Ovary (tissue), 9 donors: ENCODE results near the gene ZC3H6. TPM values are rescaled to one million over a fixed set of nuclear protein-coding genes. Genes with fewer than 3 reads are reported as not detected.

Experiments
- DNase-seq, 5 donors: peaks; one replicate each; pipeline ENCODE4 v3.0.0-alpha.2; 2019 to 2020
- H3K27ac ChIP-seq, 2 donors: fragments of 200-600 bp; one replicate each; pipeline versions ENCODE4 v1.5.1 to v1.8.0; 2019 to 2022
- H3K27me3 ChIP-seq: fragments of 200-600 bp; one replicate; pipeline ENCODE4 v1.8.0; 2022
- H3K36me3 ChIP-seq: fragments of 200-600 bp; sonication (generic); one replicate; pipeline ENCODE4 v1.5.1; 2019
- H3K4me1 ChIP-seq: one replicate; pipeline ENCODE4 v1.8.1; 2013; ENCODE audit warnings: mild to moderate bottlenecking, moderate library complexity; ENCODE audit not compliant: insufficient read depth
- H3K4me3 ChIP-seq: fragments of 200-600 bp; sonication (generic); one replicate; pipeline ENCODE4 v1.5.1; 2017
- H3K9me3 ChIP-seq, 2 donors: fragments of 200-600 bp in 1 of 2; sonication (generic) in 1 of 2; one replicate each; pipeline versions ENCODE4 v1.5.1 to v1.8.1; 2013 to 2019; ENCODE audit warnings: mild to moderate bottlenecking in 1 of 2, moderate library complexity in 1 of 2
- CTCF ChIP-seq, 3 donors: fragments of 450-650 bp in 2 of 3; fragments of 200-600 bp in 1 of 3; IDR thresholded peaks; one replicate each; pipeline versions ENCODE4 v1.5.1 to v1.8.0; 2016 to 2022; ENCODE audit warnings: antibody characterized with exemption in 3 of 3, mild to moderate bottlenecking in 1 of 3
- EP300 ChIP-seq: sonication (generic); formaldehyde crosslinking; IDR thresholded peaks from one replicate; pipeline ENCODE4 v1.6.1; 2017; ENCODE audit warnings: antibody characterized with exemption
- POLR2A ChIP-seq: fragments of 450-650 bp; IDR thresholded peaks from one replicate; pipeline ENCODE4 v1.6.1; 2017; ENCODE audit warnings: antibody characterized with exemption, mild to moderate bottlenecking, moderate library complexity
- WGBS, 3 donors: extraction: QIAGEN DNeasy Blood & Tissue Kit in 1 of 3; methylation state at CpG; one replicate each; pipeline versions ENCODE4 v1.1.5 to v1.1.7; 2013 to 2017; 5-methylcytosine and 5-hydroxymethylcytosine counted together
- intact Hi-C, 4 donors: fragments of 100-400 bp; cut with DNase I; formaldehyde crosslinking; loops; one replicate each; pipeline versions ENCODE4 v1.11.0 to v1.15.1; 2022 to 2023
- polyA plus RNA-seq, 2 donors: library from polyadenylated mRNA; stranded (reverse); fragments of 200-250 nt in 1 of 2; fragments of 350-450 nt in 1 of 2; fragmentation: Illumina TruSeq in 1 of 2; extraction: RNeasy Lipid Tissue Mini Kit (QIAGEN cat#74804) in 1 of 2; gene quantifications; one replicate each; pipeline ENCODE4 v1.2.3, GENCODE V29; 2013 to 2014
- total RNA-seq, 7 donors: library from RNA; depleted of rRNA in 2 of 7; stranded (reverse); fragments of >200 nt in 2 of 7; fragmentation: NEBNext Ultra II Directional in 3 of 7; extraction: Animal tissue kit (Norgen Biotek cat#: 25700) in 3 of 7; gene quantifications; one replicate each; pipeline versions ENCODE4 v1.1.0 to v1.2.4, GENCODE V29; 2016 to 2023
- donor health status: DM: no; HTN: no; CAD: no; lungs with moderate emphysema.
- donor health status: DM: no; HTN: no; CAD: no.
- donor health status: Bipolar disorder and iron deficiency.
- donor health status: DM: yes; HTN: yes; CAD: no.
- donor health status: DM: no; HTN: no; CAD: no.
- donor health status: DM: yes; HTN: yes; CAD: no.

ZC3H6 gene
- total and polyA plus RNA-seq, 9 donors = 4.6 to 30.1 (median 19.2) TPM

- H3K27me3 ChIP-seq = no peaks in the 10 kb centered on the region
- TF ChIP-seq POLR2A (no peak), EP300 (no peak), CTCF (IDR thresholded peaks at IDR 0.05) (no peak)
- WGBS, 3 donors = 62 to 89% (median 88%) methylated on average over 4 of the region's 4 CpGs
- peaks cover 1% of the 10 kb centered on the region for H3K4me1 ChIP-seq
- H3K9me3 ChIP-seq = no peaks in the 10 kb centered on the region
- no peak for DNase-seq
- H3K27ac ChIP-seq = no peak overlapping the region
- no peaks in the 10 kb centered on the region for H3K36me3 ChIP-seq
- H3K4me3 ChIP-seq = no peak overlapping the region
- intact Hi-C loops = loop anchor here in 2 of 4 donors (5.0 to 10.0 kb wide), 4 partner anchors 175 to 363 kb away; partner anchors contain the start of genes RGPD8 (in 2 of the 2), MERTK (in 1 of the 2) and TMEM87B (in 1 of the 2)
Observed at GRCh38 chr2:112257575-112257974, 17.8 kb upstream of the ZC3H6 start.

- H3K4me3 ChIP-seq = no peak overlapping the region
- no peaks in the 10 kb centered on the region for H3K36me3 ChIP-seq
- no peaks in the 10 kb centered on the region for H3K9me3 ChIP-seq
- H3K4me1 ChIP-seq = peaks cover 1% of the 10 kb centered on the region
- WGBS, 3 donors = 19 to 22% (median 20%) methylated on average over 15 of the region's 15 CpGs
- TF ChIP-seq CTCF (IDR thresholded peaks at IDR 0.05) = peak; percentile 78 to 85 (median 80)
- no peak for TF ChIP-seq EP300
- no peak for TF ChIP-seq POLR2A
- no peak overlapping the region for H3K27ac ChIP-seq
- DNase-seq = peak; percentile 75 to 89 (median 83)
- no peaks in the 10 kb centered on the region for H3K27me3 ChIP-seq
- intact Hi-C loops = loop anchor here in 3 of 4 donors (5.0 to 10.0 kb wide), 4 partner anchors 173 to 365 kb away; partner anchors contain the start of genes RGPD8 (in 3 of the 3), MERTK (in 1 of the 3) and TMEM87B (in 1 of the 3)
Observed at GRCh38 chr2:112259509-112260294, 15.7 kb upstream of the ZC3H6 start.

- H3K36me3 ChIP-seq = no peaks in the 10 kb centered on the region
- no peak for TF ChIP-seq CTCF (IDR thresholded peaks at IDR 0.05)
- TF ChIP-seq POLR2A = no peak
- TF ChIP-seq EP300 = no peak
- WGBS, 3 donors = 94 to 97% (median 95%) methylated on average over 3 of the region's 3 CpGs
- H3K4me3 ChIP-seq = no peak overlapping the region
- H3K4me1 ChIP-seq = peaks cover 1% of the 10 kb centered on the region
- H3K27me3 ChIP-seq = no peaks in the 10 kb centered on the region
- intact Hi-C loops = loop anchor here in 1 of 4 donors (10.0 kb wide), 1 partner anchor 175 kb away; the partner anchor contains the start of gene RGPD8
- no peak for DNase-seq
- no peaks in the 10 kb centered on the region for H3K9me3 ChIP-seq
- H3K27ac ChIP-seq = no peak overlapping the region
Observed at GRCh38 chr2:112260295-112260625, 15.1 kb upstream of the ZC3H6 start.

- H3K27ac ChIP-seq = no peak overlapping the region
- no peaks in the 10 kb centered on the region for H3K9me3 ChIP-seq
- TF ChIP-seq EP300 (no peak), CTCF (IDR thresholded peaks at IDR 0.05) (no peak), POLR2A (no peak)
- H3K4me3 ChIP-seq = no peak overlapping the region
- no peaks in the 10 kb centered on the region for H3K36me3 ChIP-seq
- intact Hi-C loops = loop anchor here in 1 of 4 donors (10.0 kb wide), 1 partner anchor 172 kb away; the partner anchor contains the start of gene RGPD8
- no peaks in the 10 kb centered on the region for H3K27me3 ChIP-seq
- H3K4me1 ChIP-seq = peaks cover 1% of the 10 kb centered on the region
- DNase-seq = no peak
Observed at GRCh38 chr2:112262876-112263275, 12.5 kb upstream of the ZC3H6 start.
